KMS-11 (cell line): ENCODE data around the gene CTNNA2.

Experiments used
- H2AFZ ChIP-seq: fragments of 200-600 bp; sonication (generic); 2 replicates; pipeline ENCODE4 v1.6.1; 2016; ENCODE audit warnings: antibody characterized with exemption, mixed run types, low read depth
- H3K27ac ChIP-seq: fragments of 200-600 bp; sonication (generic); 2 replicates; pipeline ENCODE4 v1.6.1; 2016; ENCODE audit warnings: mild to moderate bottlenecking, mixed run types
- H3K27me3 ChIP-seq: fragments of 200-600 bp; sonication (generic); 2 replicates; pipeline ENCODE4 v1.6.1; 2017; ENCODE audit warnings: mild to moderate bottlenecking, low read depth, mixed run types, moderate library complexity; ENCODE audit not compliant: insufficient read depth
- H3K36me3 ChIP-seq: fragments of 200-600 bp; sonication (generic); 2 replicates; pipeline ENCODE4 v1.6.1; 2017; ENCODE audit warnings: mild to moderate bottlenecking, mixed run types; ENCODE audit not compliant: insufficient read depth
- H3K4me1 ChIP-seq: fragments of 200-600 bp; sonication (generic); 2 replicates; pipeline ENCODE4 v1.6.1; 2016; ENCODE audit warnings: mild to moderate bottlenecking, low read depth, mixed run types; ENCODE audit not compliant: poor library complexity, severe bottlenecking
- H3K4me2 ChIP-seq: fragments of 200-600 bp; sonication (generic); 2 replicates; pipeline ENCODE4 v1.7.0; 2016; ENCODE audit warnings: mild to moderate bottlenecking, mixed run types
- H3K4me3 ChIP-seq: fragments of 200-600 bp; sonication (generic); IDR thresholded peaks from 2 replicates; pipeline ENCODE4 v1.6.1; 2017; ENCODE audit warnings: low read depth, low read length, mixed read lengths; ENCODE audit not compliant: insufficient read depth
- H3K79me2 ChIP-seq: fragments of 200-600 bp; sonication (generic); 2 replicates; pipeline ENCODE4 v1.6.1; 2016; ENCODE audit warnings: low read depth, mixed run types; ENCODE audit not compliant: insufficient read depth
- H3K9ac ChIP-seq: fragments of 200-600 bp; sonication (generic); 2 replicates; pipeline ENCODE4 v1.6.1; 2016; ENCODE audit warnings: mild to moderate bottlenecking, mixed run types
- H4K20me1 ChIP-seq: fragments of 200-600 bp; sonication (generic); 2 replicates; pipeline ENCODE4 v1.6.1; 2016; ENCODE audit warnings: mild to moderate bottlenecking, mixed run types; ENCODE audit not compliant: insufficient read depth
- TF ChIP-seq, protein P1 (sequence below): fragments of 200-600 bp; sonication (generic); conservative IDR thresholded peaks from 2 replicates; pipeline ENCODE4 v1.6.1; 2017; ENCODE audit warnings: low read depth, mild to moderate bottlenecking, antibody characterized with exemption, low read length, moderate library complexity, mixed read lengths

Gene CTNNA2

DNA sequence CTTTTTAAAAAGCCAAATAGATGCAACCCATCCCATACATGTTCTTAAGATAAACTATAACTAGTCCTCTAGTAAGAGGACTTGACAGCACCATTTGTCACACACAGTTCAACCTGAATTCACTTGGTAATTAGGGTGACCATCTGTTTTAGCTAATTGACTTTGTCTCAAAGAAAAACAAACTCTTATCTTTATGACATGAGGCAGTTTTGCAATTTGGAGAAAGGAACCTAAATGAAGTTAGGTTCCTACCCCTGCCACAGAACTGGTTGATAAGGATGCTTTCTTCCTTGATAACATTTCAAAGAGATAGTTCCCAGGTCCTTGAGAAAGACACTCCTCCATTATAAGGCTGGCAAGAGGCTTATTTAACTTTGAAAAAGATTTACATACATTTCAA is 849.1 kb downstream of the CTNNA2 start:
- TF ChIP-seq, protein P1, sequence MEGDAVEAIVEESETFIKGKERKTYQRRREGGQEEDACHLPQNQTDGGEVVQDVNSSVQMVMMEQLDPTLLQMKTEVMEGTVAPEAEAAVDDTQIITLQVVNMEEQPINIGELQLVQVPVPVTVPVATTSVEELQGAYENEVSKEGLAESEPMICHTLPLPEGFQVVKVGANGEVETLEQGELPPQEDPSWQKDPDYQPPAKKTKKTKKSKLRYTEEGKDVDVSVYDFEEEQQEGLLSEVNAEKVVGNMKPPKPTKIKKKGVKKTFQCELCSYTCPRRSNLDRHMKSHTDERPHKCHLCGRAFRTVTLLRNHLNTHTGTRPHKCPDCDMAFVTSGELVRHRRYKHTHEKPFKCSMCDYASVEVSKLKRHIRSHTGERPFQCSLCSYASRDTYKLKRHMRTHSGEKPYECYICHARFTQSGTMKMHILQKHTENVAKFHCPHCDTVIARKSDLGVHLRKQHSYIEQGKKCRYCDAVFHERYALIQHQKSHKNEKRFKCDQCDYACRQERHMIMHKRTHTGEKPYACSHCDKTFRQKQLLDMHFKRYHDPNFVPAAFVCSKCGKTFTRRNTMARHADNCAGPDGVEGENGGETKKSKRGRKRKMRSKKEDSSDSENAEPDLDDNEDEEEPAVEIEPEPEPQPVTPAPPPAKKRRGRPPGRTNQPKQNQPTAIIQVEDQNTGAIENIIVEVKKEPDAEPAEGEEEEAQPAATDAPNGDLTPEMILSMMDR, result no peak

DNA sequence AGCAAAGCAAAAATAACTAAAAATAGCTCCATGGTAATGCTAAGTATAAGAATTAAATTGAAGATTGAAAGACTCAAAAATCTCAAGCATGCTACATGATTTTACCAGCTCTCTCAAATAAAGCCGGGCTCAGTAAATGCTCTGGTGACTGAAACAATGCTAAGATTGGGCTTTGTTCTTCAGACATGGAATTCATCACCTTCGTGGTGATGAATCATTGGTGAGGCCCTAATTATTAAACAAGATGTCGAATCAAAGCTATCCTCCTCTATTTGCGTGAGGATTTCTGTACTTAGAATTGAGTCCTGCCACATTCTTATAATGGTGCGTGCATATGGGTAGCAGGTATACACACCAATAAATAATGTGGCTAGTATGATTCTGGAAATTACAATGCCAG is 850.5 kb downstream of the CTNNA2 start:
- no peaks in the 10 kb centered on the region for H3K4me1 ChIP-seq
- no peak overlapping the region for H2AFZ ChIP-seq
- no peaks in the 10 kb centered on the region for H4K20me1 ChIP-seq
- TF ChIP-seq, protein P1, result no peak
- no peak overlapping the region for H3K4me2 ChIP-seq
- H3K27me3 ChIP-seq, result no peaks in the 10 kb centered on the region
- no peak overlapping the region for H3K27ac ChIP-seq
- no peaks in the 10 kb centered on the region for H3K79me2 ChIP-seq
- no peak overlapping the region for H3K9ac ChIP-seq
- H3K4me3 ChIP-seq, result no peak overlapping the region
- H3K36me3 ChIP-seq, result no peaks in the 10 kb centered on the region

More for the DNA sequence above, 849.1 kb downstream of the CTNNA2 start:
- no peaks in the 10 kb centered on the region for H3K36me3 ChIP-seq
- no peak overlapping the region for H2AFZ ChIP-seq
- no peak overlapping the region for H3K4me2 ChIP-seq
- H3K27ac ChIP-seq, result no peak overlapping the region
- H3K9ac ChIP-seq, result no peak overlapping the region
- no peaks in the 10 kb centered on the region for H4K20me1 ChIP-seq
- H3K4me3 ChIP-seq, result no peak overlapping the region
- H3K79me2 ChIP-seq, result no peaks in the 10 kb centered on the region
- no peaks in the 10 kb centered on the region for H3K27me3 ChIP-seq
- H3K4me1 ChIP-seq, result no peaks in the 10 kb centered on the region

DNA sequence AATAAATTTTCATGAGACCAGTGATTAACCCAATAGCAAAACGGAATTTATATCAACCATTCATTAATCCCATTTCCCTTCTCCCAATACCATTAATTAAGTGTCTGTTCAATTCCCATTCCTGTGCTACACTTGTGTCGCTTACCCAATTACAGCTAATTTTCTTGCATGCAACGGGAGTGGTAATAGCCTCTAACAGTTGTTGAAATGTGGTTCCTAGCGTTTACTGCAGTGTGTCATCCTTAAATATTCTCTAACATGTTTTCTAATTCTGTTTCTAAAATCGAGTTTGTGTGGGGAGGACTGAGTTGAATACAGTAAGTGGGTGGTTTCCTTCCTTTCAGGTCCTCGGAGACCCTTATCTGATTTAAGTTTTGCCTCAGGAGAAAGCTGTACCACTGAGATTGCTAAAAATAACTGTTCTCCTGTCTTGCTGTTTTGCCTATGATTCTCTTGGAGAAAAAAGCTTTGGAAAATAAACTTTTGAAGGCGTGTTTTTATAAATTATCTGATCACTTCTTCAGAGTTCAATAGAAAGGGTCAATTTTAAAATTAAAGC is 851.0 kb downstream of the CTNNA2 start:
- H4K20me1 ChIP-seq, result no peaks in the 10 kb centered on the region
- no peaks in the 10 kb centered on the region for H3K79me2 ChIP-seq
- H3K4me2 ChIP-seq, result no peak overlapping the region
- TF ChIP-seq, protein P1, result no peak
- H3K4me3 ChIP-seq, result no peak overlapping the region
- H2AFZ ChIP-seq, result no peak overlapping the region
- no peak overlapping the region for H3K27ac ChIP-seq
- no peaks in the 10 kb centered on the region for H3K27me3 ChIP-seq
- H3K36me3 ChIP-seq, result no peaks in the 10 kb centered on the region
- H3K9ac ChIP-seq, result no peak overlapping the region
- H3K4me1 ChIP-seq, result no peaks in the 10 kb centered on the region

DNA sequence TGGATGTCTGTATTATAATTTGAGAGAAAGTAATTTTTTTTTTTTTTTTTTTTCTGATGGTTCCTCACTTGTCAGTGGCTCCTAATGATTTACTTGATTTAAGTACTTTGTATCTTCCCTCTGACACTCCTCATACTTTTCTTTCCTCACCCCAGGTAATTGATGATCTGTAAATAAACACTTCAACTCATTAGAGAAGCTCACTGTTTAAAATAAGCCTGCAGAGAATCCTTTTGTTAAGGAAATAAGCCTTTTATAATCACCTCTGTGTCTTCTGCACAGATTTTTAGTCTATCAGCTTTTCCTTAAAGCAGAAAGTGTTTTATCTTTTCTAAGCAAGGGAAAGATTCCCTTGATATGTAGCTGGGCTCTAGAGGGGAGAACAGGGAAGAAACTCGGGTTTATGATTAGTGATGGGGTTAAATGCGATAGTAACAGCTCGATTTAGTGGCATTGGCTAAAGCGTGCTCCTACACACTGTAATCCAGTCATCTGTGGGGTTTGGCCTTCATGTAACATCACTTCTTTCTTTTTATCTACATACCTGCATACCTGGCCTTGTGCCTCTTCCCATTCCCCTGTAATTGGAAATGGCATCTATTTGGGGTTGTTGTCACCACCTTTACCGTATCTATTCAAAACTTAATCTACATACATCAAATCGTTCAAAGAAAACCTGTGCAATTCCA is 851.8 kb downstream of the CTNNA2 start:
- no peaks in the 10 kb centered on the region for H3K79me2 ChIP-seq
- no peak overlapping the region for H3K9ac ChIP-seq
- H3K36me3 ChIP-seq, result no peaks in the 10 kb centered on the region
- H4K20me1 ChIP-seq, result no peaks in the 10 kb centered on the region
- H3K4me3 ChIP-seq, result no peak overlapping the region
- H2AFZ ChIP-seq, result no peak overlapping the region
- H3K4me2 ChIP-seq, result no peak overlapping the region
- no peaks in the 10 kb centered on the region for H3K27me3 ChIP-seq
- no peak overlapping the region for H3K27ac ChIP-seq
- TF ChIP-seq, protein P1, result no peak
- no peaks in the 10 kb centered on the region for H3K4me1 ChIP-seq
